Adipocyte (in vitro differentiated cells): ENCODE results near the gene FAM81A.

Source experiments
- DNase-seq: peaks from one replicate; pipeline ENCODE4 v3.0.0-alpha.2; 2015; ENCODE audit warnings: low read depth
- H3K27me3 ChIP-seq: replicated peaks from 2 replicates; pipeline ENCODE4 v1.7.0; 2013; ENCODE audit warnings: mild to moderate bottlenecking, low read length, moderate library complexity; ENCODE audit not compliant: control insufficient read depth, insufficient read depth
- H3K36me3 ChIP-seq: 2 replicates; pipeline ENCODE4 v1.7.0; 2013; ENCODE audit warnings: low read length, mild to moderate bottlenecking, moderate library complexity; ENCODE audit not compliant: control insufficient read depth, insufficient read depth, severe bottlenecking
- H3K4me1 ChIP-seq: 2 replicates; pipeline ENCODE4 v1.7.0; 2013; ENCODE audit warnings: mild to moderate bottlenecking, low read length, moderate library complexity; ENCODE audit not compliant: control insufficient read depth, insufficient read depth
- H3K4me3 ChIP-seq: 2 replicates; pipeline ENCODE4 v1.7.0; 2013; ENCODE audit warnings: mild to moderate bottlenecking, low read length, moderate library complexity
- H3K9ac ChIP-seq: 2 replicates; pipeline ENCODE4 v1.7.0; 2013; ENCODE audit warnings: mild to moderate bottlenecking, low read length, moderate library complexity
- H3K9me3 ChIP-seq: 2 replicates; pipeline ENCODE4 v1.7.0; 2013; ENCODE audit warnings: mild to moderate bottlenecking, low read length, moderate library complexity; ENCODE audit not compliant: control insufficient read depth

Gene FAM81A

DNA sequence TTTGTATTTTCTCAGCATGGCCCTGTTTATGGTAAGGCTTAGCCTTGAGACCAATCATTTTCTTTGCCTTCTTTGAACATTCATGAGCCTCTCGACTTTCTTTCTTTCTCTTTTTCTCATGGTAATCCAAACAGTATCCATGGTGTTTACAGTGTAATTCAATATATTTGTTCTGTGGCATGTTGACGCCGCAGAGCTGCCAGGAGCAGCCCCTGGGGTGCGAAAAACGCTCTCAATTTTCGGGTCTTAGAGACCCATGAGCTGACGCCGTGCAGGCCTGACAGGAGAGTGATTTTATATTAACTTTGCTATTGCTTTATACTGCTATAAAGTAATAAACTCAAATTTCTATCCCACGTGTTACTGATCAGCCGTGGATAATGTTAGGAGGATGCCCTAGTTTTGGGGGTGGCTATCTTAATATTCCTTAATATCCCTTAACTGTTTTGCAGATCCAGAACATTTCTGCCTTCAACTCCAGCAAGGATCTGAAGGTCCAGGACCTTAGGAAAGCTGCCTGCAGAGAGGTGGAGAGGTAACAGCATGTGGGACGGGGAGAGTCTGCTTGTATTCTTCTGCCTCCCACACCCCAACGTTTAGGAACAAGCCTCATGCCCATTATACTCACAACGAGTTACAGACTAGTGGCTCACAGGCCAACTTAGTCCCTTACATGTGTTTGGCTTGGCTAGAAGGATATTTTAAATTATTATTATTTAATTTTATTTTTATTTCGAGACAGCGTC is 36.0 kb upstream of the FAM81A start:
- no peaks in the 10 kb centered on the region for H3K4me1 ChIP-seq
- peaks cover 4% of the 10 kb centered on the region for H3K27me3 ChIP-seq
- H3K4me3 ChIP-seq, result no peak overlapping the region
- no peaks in the 10 kb centered on the region for H3K9me3 ChIP-seq
- H3K36me3 ChIP-seq, result no peaks in the 10 kb centered on the region
- DNase-seq, result no peak
- H3K9ac ChIP-seq, result no peak overlapping the region

- no peaks in the 10 kb centered on the region for H3K9me3 ChIP-seq
- no peak overlapping the region for H3K9ac ChIP-seq
- H3K4me1 ChIP-seq, result no peaks in the 10 kb centered on the region
- no peaks in the 10 kb centered on the region for H3K36me3 ChIP-seq
- no peak for DNase-seq
- no peaks in the 10 kb centered on the region for H3K27me3 ChIP-seq
- no peak overlapping the region for H3K4me3 ChIP-seq
These were observed 32.9 kb upstream of the FAM81A start for GRCh38 chr15:59405079-59405478.

DNA sequence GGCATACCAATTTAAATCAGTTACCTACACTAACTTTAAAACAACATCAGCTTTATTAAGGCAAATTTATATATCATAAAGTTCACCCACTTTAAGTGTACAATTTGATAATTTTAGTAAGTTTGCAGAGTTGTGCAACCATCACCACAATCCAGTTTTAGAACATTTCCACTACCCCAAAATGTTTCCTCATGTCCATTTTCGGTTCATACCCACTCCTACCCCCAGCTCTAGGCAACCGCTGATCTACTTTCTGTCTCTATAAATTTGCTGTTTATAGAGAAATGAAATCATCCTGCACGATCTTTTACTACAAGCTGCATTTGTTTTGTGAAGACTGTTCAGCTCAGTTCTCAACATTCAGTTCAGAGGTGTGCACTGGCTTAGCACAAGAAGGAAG is 31.5 kb upstream of the FAM81A start:
- Histone ChIP-seq H3K4me3 (no peak overlapping the region), H3K9ac (no peak overlapping the region), H3K9me3 (no peaks in the 10 kb centered on the region), H3K36me3 (no peaks in the 10 kb centered on the region), H3K4me1 (no peaks in the 10 kb centered on the region), H3K27me3 (no peaks in the 10 kb centered on the region)
- no peak for DNase-seq

- no peaks in the 10 kb centered on the region for H3K9me3 ChIP-seq
- H3K9ac ChIP-seq, result no peak overlapping the region
- H3K36me3 ChIP-seq, result no peaks in the 10 kb centered on the region
- H3K4me3 ChIP-seq, result no peak overlapping the region
- no peaks in the 10 kb centered on the region for H3K4me1 ChIP-seq
- H3K27me3 ChIP-seq, result no peaks in the 10 kb centered on the region
- no peak for DNase-seq
These were observed 30.0 kb upstream of the FAM81A start for GRCh38 chr15:59407946-59408345.

DNA sequence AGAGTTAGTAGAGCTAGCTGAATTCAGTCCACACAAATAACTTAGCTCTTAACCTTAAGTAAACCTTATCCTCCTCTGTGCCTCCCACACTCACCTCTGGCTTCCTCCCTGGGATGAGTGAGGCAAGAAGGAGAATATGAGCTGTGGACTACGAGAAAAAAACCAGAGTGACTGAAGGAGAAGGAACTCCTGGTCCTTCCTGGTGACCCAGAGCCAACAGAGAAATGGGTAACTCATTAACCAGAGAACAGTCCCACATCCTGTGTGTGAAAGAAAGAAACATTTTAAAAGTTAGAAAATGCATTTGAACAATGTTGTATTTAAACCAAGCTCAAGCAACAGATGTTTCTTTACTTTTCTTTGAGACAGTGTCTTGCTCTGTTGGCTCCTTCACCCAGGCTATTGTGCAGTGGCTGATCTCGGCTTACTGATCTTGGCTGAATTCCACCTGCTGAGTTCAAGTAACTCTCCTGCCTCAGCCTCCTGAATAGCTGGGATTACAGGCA is 27.5 kb upstream of the FAM81A start:
- Histone ChIP-seq H3K4me1 (no peaks in the 10 kb centered on the region), H3K4me3 (no peak overlapping the region), H3K27me3 (peaks cover 5% of the 10 kb centered on the region), H3K9me3 (no peaks in the 10 kb centered on the region), H3K9ac (no peak overlapping the region), H3K36me3 (no peaks in the 10 kb centered on the region)
- DNase-seq, result no peak

- no peak for DNase-seq
- Histone ChIP-seq H3K4me1 (no peaks in the 10 kb centered on the region), H3K27me3 (peaks cover 17% of the 10 kb centered on the region), H3K4me3 (no peak overlapping the region), H3K36me3 (no peaks in the 10 kb centered on the region), H3K9me3 (no peaks in the 10 kb centered on the region), H3K9ac (no peak overlapping the region)
These were observed 24.4 kb upstream of the FAM81A start for GRCh38 chr15:59413577-59413976.

GRCh38 chr15:59416816-59417215 is 21.2 kb upstream of the FAM81A start:
- DNase-seq, result no peak
- no peak overlapping the region for H3K9ac ChIP-seq
- no peaks in the 10 kb centered on the region for H3K9me3 ChIP-seq
- no peaks in the 10 kb centered on the region for H3K4me1 ChIP-seq
- no peak overlapping the region for H3K4me3 ChIP-seq
- peaks cover 36% of the 10 kb centered on the region for H3K27me3 ChIP-seq
- H3K36me3 ChIP-seq, result no peaks in the 10 kb centered on the region

GRCh38 chr15:59419170-59419569 is 18.8 kb upstream of the FAM81A start:
- Histone ChIP-seq H3K36me3 (no peaks in the 10 kb centered on the region), H3K9me3 (peaks cover under 1% of the 10 kb centered on the region), H3K4me1 (no peaks in the 10 kb centered on the region), H3K27me3 (peaks cover 37% of the 10 kb centered on the region), H3K4me3 (no peak overlapping the region), H3K9ac (no peak overlapping the region)
- DNase-seq, result no peak

- Histone ChIP-seq H3K27me3 (peaks cover 43% of the 10 kb centered on the region), H3K36me3 (no peaks in the 10 kb centered on the region), H3K4me3 (no peak overlapping the region), H3K9ac (no peak overlapping the region), H3K4me1 (no peaks in the 10 kb centered on the region), H3K9me3 (peaks cover 2% of the 10 kb centered on the region)
- no peak for DNase-seq
These were observed 17.9 kb upstream of the FAM81A start for GRCh38 chr15:59420108-59420507.

DNA sequence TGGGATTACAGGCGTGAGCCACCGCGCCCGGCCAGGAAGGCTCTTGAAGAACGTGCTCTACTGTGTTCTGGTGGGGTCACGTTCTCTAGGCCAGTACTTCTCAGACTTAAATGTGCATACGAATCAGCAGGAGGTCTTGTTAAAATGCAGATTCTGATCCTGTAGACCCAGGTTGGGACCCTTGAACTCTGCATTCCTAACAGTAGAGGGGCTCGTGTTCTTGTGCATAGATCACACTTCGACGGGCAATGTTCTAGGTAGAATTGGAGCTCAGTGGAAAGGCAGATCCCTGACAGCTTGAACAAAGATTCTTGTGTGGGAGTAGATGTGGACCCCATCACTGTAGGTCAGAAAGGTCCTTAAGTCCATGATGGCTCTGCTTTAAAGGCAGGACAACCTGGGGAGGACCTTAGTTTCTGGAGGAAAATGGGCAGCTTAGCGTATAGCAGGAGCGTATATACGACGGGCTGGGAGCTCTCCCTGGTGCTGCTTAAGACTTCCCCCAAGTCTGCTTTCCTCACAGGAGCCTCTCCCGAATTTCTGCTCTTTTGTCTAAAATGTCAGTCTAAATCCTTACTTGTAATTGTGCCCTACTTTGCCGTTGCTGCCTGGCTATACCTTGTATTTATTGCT is 16.9 kb upstream of the FAM81A start:
- Histone ChIP-seq H3K9ac (no peak overlapping the region), H3K4me1 (no peaks in the 10 kb centered on the region), H3K4me3 (no peak overlapping the region), H3K36me3 (no peaks in the 10 kb centered on the region), H3K9me3 (peaks cover 2% of the 10 kb centered on the region), H3K27me3 (peaks cover 35% of the 10 kb centered on the region)
- DNase-seq, result peak; percentile 44

- H3K36me3 ChIP-seq, result no peaks in the 10 kb centered on the region
- no peaks in the 10 kb centered on the region for H3K4me1 ChIP-seq
- no peak overlapping the region for H3K9ac ChIP-seq
- DNase-seq, result no peak
- peaks cover 13% of the 10 kb centered on the region for H3K9me3 ChIP-seq
- peaks cover 27% of the 10 kb centered on the region for H3K27me3 ChIP-seq
- H3K4me3 ChIP-seq, result no peak overlapping the region
These were observed 13.4 kb upstream of the FAM81A start for GRCh38 chr15:59424616-59425015.
